Bronchial epithelial cell (primary cell): ENCODE results near the gene SEPTIN8. TPM values are rescaled to one million over a fixed set of nuclear protein-coding genes. Genes with fewer than 3 reads are reported as not detected.

Experiments used
- DNase-seq: peaks from one replicate; pipeline ENCODE4 v3.0.0-alpha.2; 2010; ENCODE audit warnings: low read depth
- FAIRE-seq: peaks from 2 replicates; lab custom pipeline; 2011; peaks lifted over from hg19 to GRCh38; lab: Jason Lieb, UNC
- H3K27me3 ChIP-seq: 2 replicates; pipeline ENCODE4 v1.5.1; 2011; ENCODE audit warnings: low read length; ENCODE audit not compliant: control insufficient read depth, insufficient read depth
- H3K36me3 ChIP-seq: 2 replicates; pipeline ENCODE4 v1.5.1; 2011; ENCODE audit warnings: low read length; ENCODE audit not compliant: control insufficient read depth, insufficient read depth
- H3K4me3 ChIP-seq: 2 replicates; pipeline ENCODE4 v1.5.1; 2011; ENCODE audit warnings: mild to moderate bottlenecking, low read depth, low read length, control low read depth
- CTCF ChIP-seq: IDR thresholded peaks from 2 replicates; pipeline ENCODE4 v1.5.1; 2011; ENCODE audit warnings: mild to moderate bottlenecking, moderate library complexity, low read length, control low read depth, inconsistent platforms; ENCODE audit not compliant: insufficient read depth, severe bottlenecking
- total RNA-seq: library from RNA; depleted of rRNA; stranded (reverse); fragments of >200 nt; gene quantifications from 2 replicates; pipeline ENCODE4 v1.2.1, GENCODE V29; 2014

The SEPTIN8 gene
- total RNA-seq, 1 donor from 2014 or later = 22.6 TPM

DNA sequence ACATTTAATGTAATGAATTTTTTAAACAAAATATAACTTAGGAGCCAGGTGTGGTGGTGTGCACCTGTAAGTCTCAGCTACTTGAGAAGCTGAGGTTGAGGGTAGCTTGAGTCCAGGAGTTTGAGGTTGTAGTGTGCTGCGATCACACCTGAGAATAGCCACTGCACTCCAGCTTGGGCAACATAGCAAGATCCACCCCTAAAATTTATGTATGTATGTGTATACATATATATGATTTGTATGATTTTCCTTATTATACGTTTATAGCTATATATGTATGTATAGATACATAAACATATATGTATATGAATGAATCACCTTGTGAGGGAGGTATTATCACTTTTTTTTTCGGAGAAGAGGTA lies 30.5 kb downstream of the SEPTIN8 start:
- FAIRE-seq = no peak
- H3K36me3 ChIP-seq = no peaks in the 10 kb centered on the region
- H3K4me3 ChIP-seq = peak overlapping the region; percentile 46
- H3K27me3 ChIP-seq = no peaks in the 10 kb centered on the region
- DNase-seq = no peak
- no peak for TF ChIP-seq CTCF

DNA sequence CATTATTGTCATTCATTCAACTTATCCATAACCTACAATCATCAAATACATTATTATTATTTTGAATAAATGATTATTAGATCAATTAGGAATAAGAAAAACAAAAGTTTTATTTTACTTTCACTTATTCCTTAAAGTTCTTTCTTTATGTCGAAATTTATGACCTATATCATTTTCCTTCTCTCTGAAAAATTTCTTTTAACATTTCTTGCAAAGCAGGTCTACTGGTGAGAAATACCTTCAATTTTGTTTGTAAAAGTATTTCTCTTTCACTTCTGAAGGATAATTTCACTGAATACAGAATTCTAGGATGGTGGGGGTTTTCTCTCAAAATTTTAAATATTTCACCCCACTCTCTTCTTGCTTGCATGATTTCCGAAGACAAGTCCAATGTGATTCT lies 32.4 kb downstream of the SEPTIN8 start:
- FAIRE-seq (no peak), DNase-seq (no peak)
- Histone ChIP-seq H3K27me3 (no peaks in the 10 kb centered on the region), H3K4me3 (no peak overlapping the region), H3K36me3 (no peaks in the 10 kb centered on the region)
- TF ChIP-seq CTCF = no peak

- no peak for FAIRE-seq
- H3K36me3 ChIP-seq = no peaks in the 10 kb centered on the region
- TF ChIP-seq CTCF = no peak
- no peak for DNase-seq
- H3K4me3 ChIP-seq = no peak overlapping the region
- no peaks in the 10 kb centered on the region for H3K27me3 ChIP-seq
These were observed 34.4 kb downstream of the SEPTIN8 start for GRCh38 chr5:132742626-132743025.

DNA sequence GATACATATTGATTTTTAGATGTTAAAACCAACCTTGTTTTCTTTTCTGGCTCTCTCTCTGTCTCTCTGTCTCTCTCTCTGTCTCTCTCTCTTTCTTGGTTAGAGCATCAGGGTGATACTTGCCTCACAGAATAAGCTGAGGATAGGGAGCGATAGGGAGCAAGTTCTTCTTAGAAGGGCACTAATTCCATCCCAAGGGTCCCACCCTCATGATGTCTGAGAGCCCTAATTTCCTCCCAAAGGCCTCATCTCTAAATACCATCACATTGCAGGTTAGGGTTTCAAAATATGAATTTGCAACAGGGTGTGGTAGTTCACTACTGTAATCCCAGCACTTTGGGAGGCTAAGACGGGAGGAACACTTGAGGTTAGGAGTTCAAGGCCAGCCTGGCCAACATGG lies 34.9 kb downstream of the SEPTIN8 start:
- DNase-seq (no peak), FAIRE-seq (no peak)
- no peak for TF ChIP-seq CTCF
- H3K27me3 ChIP-seq = no peaks in the 10 kb centered on the region
- no peaks in the 10 kb centered on the region for H3K36me3 ChIP-seq
- H3K4me3 ChIP-seq = no peak overlapping the region

DNA sequence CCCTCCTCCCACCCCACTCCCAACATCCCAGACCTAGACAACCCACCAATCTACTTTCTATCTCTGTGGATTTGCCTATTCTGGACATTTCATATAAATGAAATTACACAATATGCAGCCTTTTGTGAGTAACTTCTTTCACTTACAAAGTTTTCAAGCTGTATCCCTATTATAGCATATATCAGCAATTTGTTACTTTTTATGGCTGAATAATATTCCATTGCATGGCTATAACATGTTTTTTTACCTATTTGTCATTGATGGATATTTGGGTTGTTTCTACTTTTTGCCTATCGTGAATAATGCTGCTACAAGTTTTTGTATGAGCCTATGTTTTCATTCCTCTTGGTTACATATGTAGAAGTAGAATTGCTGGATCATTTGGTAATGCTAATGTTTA lies 37.8 kb downstream of the SEPTIN8 start:
- TF ChIP-seq CTCF = no peak
- no peak overlapping the region for H3K4me3 ChIP-seq
- DNase-seq (no peak), FAIRE-seq (no peak)
- H3K36me3 ChIP-seq = no peaks in the 10 kb centered on the region
- H3K27me3 ChIP-seq = no peaks in the 10 kb centered on the region

DNA sequence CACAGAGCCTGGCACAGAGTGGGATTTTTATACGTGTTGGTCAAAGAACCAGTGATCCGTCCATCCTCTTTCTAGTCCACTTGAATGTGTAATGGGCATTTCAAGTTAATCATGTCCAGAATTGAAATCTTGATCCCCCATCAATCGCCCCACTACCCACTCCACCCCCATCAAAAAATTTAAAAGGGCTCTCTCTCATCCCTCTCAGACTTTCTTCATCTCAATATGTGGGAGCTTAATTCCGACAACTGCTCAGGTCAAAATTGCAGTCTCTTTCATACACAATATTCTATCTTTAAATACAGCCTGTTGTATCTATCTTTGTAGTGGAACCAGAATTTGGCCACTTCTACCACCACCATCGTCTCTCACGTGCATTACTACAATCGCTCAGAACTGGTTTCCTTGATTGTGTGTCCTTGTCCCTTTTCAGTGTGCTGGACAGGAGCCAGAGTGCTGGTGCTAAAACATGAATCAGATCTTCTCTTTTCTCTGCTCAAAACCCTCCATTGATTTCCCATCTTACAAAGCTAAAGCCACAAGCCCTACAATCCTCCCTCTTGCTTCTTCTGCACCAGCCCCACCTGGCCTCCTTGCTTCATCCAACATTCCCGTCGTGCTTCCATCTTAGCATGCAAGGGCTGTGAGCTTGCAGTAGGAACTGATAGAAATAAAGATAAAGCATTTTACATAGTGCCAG lies 38.9 kb downstream of the SEPTIN8 start:
- no peak overlapping the region for H3K4me3 ChIP-seq
- DNase-seq = no peak

More for the DNA sequence above, 38.9 kb downstream of the SEPTIN8 start:
- Histone ChIP-seq H3K27me3 (no peaks in the 10 kb centered on the region), H3K36me3 (no peaks in the 10 kb centered on the region)
- FAIRE-seq = no peak
- TF ChIP-seq CTCF = no peak
